Right renal pelvis (tissue), 4 donors: ENCODE results near the gene TERB2. TPM values are rescaled to one million over a fixed set of nuclear protein-coding genes. Genes with fewer than 3 reads are reported as not detected.
"Not testable (repeated sequence)": the region's sequence is repeated elsewhere in the genome, so short reads cannot be mapped to it uniquely, and the experiment has no call there.

ENCODE experiments used
- DNase-seq, 4 donors: peaks; one replicate each; pipeline ENCODE4 v3.0.0-alpha.2; 2013; ENCODE audit warnings: low read depth in 4 of 4, low spot score in 3 of 4, missing footprints in 1 of 4
- polyA plus RNA-seq, 4 donors: library from polyadenylated mRNA; unstranded; fragments of 120-200 nt; gene quantifications; one replicate each; pipeline ENCODE4 v1.2.1, GENCODE V29; 2013; ENCODE audit not compliant: insufficient read length in 4 of 4

Gene TERB2, protein sequence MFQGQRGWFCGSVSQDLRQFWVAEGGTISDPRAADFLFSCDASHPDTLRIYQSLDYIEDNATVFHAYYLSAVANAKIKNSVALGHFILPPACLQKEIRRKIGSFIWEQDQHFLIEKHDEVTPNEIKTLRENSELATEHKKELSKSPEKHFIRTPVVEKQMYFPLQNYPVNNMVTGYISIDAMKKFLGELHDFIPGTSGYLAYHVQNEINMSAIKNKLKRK
- not detected for polyA plus RNA-seq

DNA sequence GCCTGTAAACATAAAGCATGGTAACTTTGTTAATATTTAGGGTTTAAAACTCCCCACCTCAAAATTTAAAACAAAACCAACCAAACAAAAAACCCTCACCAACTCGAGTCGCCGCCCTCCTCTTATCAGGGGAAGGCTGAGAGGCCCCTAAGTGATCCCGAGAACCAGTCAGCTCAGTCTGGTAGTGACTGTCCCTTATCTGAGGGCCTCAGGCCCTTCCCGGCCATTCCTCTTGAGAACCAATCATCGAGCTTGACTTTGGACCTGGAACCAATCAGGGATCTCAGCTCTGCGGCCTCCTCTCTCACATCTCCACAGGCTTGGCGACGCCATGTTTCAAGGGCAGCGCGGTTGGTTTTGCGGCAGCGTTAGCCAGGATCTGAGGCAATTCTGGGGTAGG lies at the start of gene TERB2:
TERB2 (plus strand) TSS at position 300 of the 400 bp plus-strand sequence; CDS start at position 332, 32 bp downstream.
- DNase-seq = no peak

GRCh38 chr15:44909423-44909822 lies 47.1 kb upstream of the TERB2 start:
- DNase-seq = no peak

- no peak for DNase-seq
These were observed 45.4 kb upstream of the TERB2 start for GRCh38 chr15:44910981-44911625.

GRCh38 chr15:44912186-44912585 lies 44.3 kb upstream of the TERB2 start:
- not testable (repeated sequence) for DNase-seq

DNA sequence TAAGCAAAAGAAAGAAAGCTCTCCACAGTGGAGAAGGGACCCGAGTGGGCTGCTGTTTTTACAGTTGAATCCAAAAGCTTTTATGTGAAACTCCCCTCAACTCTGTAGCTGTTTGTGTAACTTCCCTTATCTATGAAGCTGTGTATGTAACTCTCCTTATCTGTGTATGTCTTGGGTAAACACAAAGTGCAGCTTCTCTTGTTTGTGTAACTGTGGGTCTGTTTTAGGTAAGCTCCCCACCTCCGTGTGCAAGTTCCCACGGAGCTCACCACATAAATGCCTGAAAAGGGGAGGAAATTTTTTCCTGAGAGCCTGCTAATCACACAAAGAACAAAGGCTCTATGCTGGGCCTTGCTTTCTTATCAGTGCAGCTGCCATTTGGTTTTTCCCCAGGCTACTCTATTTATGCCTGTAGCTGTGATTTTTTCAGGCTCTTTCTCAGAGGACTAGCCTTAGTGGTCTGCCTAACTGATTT lies 43.5 kb upstream of the TERB2 start:
- DNase-seq = not testable (repeated sequence)

GRCh38 chr15:44918136-44918535 lies 38.4 kb upstream of the TERB2 start:
- no peak for DNase-seq

DNA sequence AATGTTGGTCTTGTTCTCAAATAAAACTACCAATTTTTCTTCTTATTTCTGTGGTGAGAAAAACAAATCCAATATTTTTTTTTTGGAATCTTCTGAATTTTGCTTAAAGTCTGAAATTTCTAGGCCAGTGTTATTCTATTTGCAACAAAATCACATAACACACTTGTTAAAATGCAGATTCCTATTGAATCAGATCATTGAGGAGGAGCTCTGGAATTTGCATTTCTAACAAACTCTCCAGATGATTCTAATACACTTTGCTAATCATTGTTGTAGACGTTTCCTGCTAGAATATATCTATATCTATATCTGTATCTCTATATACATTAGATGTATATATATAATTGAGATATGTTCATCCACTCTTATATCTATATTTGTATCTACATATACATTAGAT lies 27.8 kb upstream of the TERB2 start:
- DNase-seq = not testable (repeated sequence)

- not testable (repeated sequence) for DNase-seq
These were observed 26.2 kb upstream of the TERB2 start for GRCh38 chr15:44930283-44930682.

- not testable (repeated sequence) for DNase-seq
These were observed 1.8 kb downstream of the TERB2 start for GRCh38 chr15:44958302-44958701.

DNA sequence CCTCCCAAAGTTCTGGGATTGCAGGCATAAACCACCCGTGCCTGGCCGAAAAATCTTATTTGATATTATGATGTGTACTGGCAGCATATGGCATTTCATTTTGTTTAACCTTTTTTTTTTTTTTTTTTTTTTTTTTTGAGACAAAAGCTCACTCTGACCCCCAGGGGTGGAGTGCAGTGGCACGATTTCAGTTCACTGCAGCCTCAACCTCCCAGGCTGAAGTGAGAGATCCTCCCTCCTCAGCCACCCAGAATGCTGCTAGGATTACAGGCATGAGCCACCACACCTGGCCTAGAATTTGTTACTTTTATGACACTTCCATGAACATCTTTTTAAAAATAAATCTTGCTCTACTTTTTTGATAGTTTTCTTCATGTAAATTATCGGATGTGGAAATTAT lies 12.0 kb downstream of the TERB2 start:
- DNase-seq = no peak

DNA sequence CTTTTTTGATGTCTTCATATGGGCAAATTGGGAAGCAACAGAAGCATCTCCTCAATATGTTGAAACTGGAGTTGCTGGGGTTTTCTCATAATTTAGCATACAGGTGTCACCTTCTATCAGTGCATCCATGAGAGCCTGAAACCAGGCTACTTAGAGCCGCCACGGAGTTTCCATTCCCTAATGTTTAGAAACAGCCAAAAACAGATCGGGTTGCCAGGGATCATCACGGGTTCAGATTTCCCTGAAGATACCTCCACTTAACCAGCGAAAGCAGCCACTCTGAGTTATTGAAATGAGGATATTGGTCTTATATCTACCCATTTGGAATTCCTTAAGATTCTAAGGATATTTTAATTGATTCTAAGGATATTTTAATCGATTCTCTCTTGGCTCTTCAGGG lies 14.5 kb downstream of the TERB2 start:
- no peak for DNase-seq

GRCh38 chr15:44976183-44976582 lies 19.7 kb downstream of the TERB2 start:
- not testable (repeated sequence) for DNase-seq

GRCh38 chr15:44977781-44978180 lies 21.3 kb downstream of the TERB2 start:
- DNase-seq = not testable (repeated sequence)

DNA sequence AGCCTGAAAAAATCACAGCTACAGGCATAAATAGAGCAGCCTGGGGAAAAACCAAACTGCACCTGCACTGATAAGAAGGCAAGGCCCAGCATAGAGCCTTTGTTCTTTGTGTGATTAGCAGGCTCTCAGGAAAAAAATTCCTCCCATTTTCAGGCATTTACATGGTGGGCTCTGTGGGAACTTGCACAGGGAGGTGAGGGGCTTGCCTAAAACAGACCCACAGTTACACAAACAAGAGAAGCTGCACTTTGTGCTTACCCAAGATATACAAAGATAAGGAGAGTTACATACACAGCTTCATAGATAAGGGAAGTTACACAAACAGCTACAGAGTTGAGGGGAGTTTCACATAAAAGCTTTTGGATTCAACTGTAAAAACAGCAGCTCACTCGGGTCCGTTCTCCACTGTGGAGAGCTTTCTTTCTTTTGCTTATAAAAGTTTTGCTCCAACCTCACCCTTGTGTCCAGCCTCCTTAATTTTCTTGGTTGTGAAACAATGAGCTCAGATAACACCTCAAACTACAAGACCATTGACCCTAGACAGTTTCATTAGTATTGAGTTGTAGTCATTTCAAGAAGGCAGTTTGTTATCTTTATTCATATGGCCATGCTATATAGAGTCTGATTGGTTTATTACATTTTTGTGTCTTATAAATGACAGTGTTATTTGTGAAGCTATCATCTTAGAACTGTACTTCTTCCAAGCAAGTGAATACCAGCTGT lies 23.3 kb downstream of the TERB2 start:
- DNase-seq = not testable (repeated sequence)

- not testable (repeated sequence) for DNase-seq
These were observed 27.7 kb downstream of the TERB2 start for GRCh38 chr15:44984144-44984543.

GRCh38 chr15:44986346-44987055 lies 30.0 kb downstream of the TERB2 start:
- not testable (repeated sequence) for DNase-seq

DNA sequence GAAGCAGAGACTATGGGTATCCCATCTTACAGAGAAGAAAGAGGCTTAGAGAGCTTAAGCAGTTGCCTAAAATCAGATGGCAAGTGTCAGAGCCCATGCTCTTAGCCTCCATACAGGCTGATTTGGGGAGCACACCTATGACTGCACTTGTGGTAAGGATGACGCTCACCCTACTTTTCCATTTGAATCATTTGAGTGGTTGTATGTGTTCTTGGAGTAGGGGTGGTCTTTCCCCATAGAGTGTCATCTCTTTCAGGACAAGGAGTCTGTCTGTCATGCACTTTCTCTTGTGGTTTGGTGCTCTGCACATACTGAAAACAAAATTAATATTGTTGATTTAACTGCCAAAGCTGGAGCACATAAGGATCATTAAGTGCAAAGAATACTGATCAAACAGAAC lies 31.2 kb downstream of the TERB2 start:
- not testable (repeated sequence) for DNase-seq

DNA sequence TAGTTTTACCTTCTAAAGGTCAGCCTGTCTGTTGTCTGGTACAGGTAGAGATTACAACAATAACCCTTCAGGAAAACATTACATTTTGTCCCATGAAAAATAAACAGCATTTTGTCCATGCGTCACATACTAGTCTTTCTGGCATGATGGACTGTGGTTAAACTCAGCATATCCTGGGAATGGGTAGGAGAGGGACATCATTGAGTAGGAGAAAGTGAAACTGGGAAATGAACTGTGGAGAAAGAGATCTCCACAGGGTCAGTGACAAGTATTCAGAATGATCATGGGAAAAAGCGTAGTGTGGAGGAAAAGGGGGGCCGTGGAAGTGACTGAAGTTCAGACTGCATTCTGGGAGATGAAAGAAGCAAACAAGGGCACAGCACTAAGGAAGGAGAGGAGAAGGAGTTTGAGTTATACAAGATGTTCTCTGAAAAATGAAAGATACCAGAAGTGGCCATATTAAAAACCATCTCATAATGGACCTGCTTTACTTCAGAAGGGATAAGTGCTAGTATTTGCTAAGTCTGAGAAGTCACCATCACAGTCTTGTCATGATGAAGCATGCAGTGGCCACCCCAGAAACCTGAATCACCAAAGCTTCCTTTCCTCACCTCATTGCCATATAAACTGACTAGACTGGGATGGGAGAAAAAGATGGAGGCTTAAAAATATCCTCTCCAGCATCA lies 31.8 kb downstream of the TERB2 start:
- not testable (repeated sequence) for DNase-seq

DNA sequence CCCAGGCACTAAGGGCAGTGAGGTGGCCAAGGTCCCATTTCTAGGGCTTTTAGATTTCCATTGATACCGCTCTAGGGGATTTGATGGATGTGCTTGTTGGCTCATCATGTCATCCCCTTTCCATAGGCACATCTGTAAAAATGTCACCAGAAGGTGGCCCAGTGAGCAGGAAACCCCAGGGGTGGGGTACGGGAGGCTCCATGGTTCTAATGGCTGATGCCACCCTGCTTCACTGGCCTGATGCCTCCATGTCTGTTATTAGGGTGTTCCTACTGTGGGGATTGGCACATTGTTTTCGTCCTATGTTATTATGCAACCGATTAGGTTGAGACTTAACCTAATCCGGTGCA lies 32.4 kb downstream of the TERB2 start:
- DNase-seq = not testable (repeated sequence)

DNA sequence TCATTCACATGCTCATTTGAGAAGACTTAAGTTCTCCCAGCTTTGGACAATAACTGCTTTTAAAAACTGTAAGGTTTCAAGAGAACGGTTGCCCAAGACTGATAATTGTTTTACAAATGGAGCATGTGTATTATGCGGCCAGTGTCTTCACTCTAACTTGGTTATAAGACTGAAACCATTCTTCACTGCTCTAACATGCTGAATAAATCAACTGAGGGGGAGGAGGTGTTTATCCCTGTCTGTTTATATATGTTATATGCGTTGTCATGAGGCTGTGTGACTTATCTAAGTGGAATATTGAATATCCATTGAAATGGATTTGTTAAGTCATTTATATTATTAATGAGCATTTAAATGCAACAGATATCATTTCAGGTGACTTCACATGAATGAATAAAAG lies 41.1 kb downstream of the TERB2 start:
- DNase-seq = not testable (repeated sequence)
